Omental fat pad (tissue), 4 donors: ENCODE measurements around the gene SEMA3E. TPM values are rescaled to one million over a fixed set of nuclear protein-coding genes. Genes with fewer than 3 reads are reported as not detected.
"Not testable (repeated sequence)": the region's sequence is repeated elsewhere in the genome, so short reads cannot be mapped to it uniquely, and the experiment has no call there.

ENCODE experiments used
- ATAC-seq: fragments of 150-250 bp; one replicate; pipeline ENCODE4 v1.9.1; 2016; ENCODE audit warnings: mild to moderate bottlenecking, moderate library complexity; ENCODE audit not compliant: low FRiP score
- DNase-seq: peaks from one replicate; pipeline ENCODE4 v3.0.0-alpha.2; 2019; ENCODE audit warnings: low spot score
- total RNA-seq, 4 donors: library from RNA; depleted of rRNA; stranded (reverse); fragments of >200 nt; gene quantifications; one replicate each; pipeline ENCODE4 v1.1.0, GENCODE V29; 2016
- TF ChIP-seq, protein P1 (sequence below), 3 donors: fragments of 450-650 bp; IDR thresholded peaks; one replicate each; pipeline ENCODE4 v1.5.1; 2016 to 2017; ENCODE audit warnings: antibody characterized with exemption in 3 of 3, mild to moderate bottlenecking in 3 of 3, moderate library complexity in 2 of 3

The SEMA3E gene
- total RNA-seq, 4 donors from 2014 or later, result 1.2 to 6.3 (median 1.4) TPM

DNA sequence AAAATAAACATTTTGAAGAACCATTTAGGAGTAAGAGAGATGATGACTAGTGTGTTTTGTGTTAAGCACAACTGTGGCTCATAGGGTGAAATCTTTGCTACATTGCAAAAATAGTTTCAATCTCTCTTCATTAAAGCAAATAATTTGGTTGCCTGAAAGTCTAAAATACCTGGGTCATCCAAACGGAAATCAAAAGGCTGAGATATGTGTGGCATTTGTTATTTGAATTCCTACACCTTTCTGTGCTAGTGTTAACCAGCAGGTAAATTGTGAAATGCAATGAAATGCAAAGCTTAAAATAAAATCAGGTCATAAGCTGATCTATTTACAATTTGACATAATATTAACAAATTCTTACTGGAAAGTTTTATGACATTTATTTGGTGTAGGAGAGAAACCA, 40.9 kb upstream of the SEMA3E start:
- TF ChIP-seq, protein P1, sequence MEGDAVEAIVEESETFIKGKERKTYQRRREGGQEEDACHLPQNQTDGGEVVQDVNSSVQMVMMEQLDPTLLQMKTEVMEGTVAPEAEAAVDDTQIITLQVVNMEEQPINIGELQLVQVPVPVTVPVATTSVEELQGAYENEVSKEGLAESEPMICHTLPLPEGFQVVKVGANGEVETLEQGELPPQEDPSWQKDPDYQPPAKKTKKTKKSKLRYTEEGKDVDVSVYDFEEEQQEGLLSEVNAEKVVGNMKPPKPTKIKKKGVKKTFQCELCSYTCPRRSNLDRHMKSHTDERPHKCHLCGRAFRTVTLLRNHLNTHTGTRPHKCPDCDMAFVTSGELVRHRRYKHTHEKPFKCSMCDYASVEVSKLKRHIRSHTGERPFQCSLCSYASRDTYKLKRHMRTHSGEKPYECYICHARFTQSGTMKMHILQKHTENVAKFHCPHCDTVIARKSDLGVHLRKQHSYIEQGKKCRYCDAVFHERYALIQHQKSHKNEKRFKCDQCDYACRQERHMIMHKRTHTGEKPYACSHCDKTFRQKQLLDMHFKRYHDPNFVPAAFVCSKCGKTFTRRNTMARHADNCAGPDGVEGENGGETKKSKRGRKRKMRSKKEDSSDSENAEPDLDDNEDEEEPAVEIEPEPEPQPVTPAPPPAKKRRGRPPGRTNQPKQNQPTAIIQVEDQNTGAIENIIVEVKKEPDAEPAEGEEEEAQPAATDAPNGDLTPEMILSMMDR (IDR thresholded peaks at IDR 0.05), result no peak
- ATAC-seq, result no peak
- DNase-seq, result no peak

DNA sequence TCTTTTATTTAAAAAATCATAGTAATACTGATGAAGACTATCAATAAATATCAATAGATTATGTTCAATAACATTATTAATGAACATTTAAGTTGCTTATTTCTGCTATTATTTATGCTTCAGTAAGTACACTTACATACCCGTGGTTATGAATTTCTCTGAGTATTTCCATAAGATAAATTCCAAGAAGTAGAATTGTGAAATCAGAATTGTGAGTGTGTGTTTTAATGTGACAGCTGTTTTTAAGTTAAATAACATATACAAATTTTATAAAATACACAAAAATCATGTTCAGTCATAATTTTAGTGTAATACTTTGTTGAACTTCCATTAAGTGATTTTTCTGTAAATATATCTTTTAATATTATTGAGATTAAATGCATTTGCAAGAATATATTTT, 37.5 kb upstream of the SEMA3E start:
- TF ChIP-seq, protein P1 (IDR thresholded peaks at IDR 0.05), result no peak
- DNase-seq (no peak), ATAC-seq (no peak)

DNA sequence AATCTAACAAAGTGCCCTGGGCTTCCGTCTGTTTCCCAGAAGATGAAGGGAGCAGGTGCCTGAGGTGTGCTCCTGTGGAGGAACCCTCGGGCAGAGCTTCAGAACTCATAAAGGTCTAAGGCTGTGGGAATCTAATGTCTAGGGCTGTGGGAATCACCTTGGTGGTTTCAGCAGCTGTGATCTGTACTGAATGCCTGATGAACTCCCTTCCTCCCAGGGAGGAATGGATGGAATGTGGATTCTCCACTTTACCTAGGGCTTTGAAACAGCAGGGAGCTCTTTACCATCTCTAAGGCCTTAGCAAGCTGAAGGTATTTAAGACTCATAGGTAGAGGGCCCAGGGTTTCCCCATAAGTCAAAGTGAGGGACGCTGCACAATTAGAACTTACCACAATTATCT, 36.0 kb upstream of the SEMA3E start:
- DNase-seq, result no peak
- no peak for ATAC-seq
- TF ChIP-seq, protein P1 (IDR thresholded peaks at IDR 0.05), result no peak

DNA sequence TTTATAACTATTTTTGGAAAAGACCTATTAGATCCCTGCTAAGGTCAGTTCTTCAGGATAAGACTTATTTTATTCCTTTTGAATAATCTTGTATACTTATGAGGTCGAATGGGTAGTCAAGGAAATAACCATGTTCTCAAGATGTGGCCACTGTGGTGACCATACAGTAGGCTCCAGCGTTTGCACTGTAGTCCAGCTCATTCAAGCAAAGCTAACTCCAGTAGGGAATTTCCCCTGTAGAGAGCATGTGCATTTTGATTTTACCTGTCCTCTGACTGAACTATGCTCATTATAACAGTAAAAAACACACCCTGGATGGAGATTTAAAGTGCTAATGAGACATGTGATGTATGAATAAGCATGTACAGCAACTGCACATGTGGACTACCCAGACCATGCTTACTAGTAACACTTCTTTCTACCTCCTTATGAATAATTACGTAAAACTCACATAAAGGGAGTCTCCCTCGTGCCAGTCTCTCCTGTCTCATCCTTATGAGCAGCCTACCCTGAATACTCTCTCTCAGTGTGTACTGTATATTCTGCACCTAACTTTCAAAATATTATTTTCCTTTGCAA, 32.4 kb upstream of the SEMA3E start:
- TF ChIP-seq, protein P1 (IDR thresholded peaks at IDR 0.05), result no peak
- DNase-seq, result no peak
- no peak for ATAC-seq

DNA sequence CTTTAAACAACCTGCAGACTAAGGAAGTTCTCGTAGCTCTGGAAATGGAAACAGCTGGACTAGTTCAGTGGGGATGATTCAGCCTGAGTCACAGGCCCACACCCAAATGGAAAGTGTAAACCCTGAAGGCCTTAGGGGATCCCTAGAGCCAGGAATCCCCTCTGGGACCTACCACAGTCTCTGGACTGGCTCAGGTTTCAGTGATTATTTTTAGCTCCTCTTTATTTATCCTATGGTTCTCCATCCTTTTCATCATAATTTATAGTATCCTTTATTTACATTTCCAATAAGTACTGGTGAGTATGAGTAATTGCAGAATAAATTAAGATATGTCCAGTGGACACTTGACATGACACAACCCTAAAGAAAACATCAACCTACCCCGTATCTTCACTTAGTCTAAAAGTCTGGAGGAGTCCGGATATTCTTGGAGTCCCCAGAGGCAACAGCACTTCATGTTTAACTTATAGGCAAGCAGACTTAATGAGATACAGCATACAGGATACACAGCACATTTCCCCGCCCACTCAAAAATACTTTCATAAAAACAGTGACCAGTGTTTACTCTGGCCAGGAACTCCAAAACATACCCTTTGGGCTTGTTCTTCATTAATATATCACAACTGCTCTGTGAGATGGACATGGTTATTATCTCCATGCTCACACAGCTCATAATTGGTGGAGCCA, 28.4 kb upstream of the SEMA3E start:
- TF ChIP-seq, protein P1 (IDR thresholded peaks at IDR 0.05), result no peak
- no peak for DNase-seq

DNA sequence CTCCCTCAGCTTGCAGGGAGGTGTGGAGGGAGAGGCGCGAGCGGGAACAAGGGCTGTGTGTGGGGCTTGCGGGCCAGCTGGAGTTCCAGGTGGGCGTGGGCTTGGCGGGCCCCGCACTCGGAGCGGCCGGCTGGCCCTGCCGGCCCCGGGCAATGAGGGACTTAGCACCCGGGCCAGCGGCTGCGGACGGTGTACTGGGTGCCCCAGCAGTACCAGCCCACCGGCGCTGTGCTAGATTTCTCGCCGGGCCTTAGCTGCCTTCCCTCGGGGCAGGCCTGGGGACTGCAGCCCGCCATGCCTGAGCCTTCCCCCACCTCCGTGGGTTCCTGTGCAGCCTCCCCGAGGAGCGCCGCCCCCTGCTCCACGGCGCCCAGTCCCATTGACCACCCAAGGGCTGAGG, 24.4 kb upstream of the SEMA3E start:
- DNase-seq, ATAC-seq: not testable (repeated sequence)

More for the DNA sequence above, 28.4 kb upstream of the SEMA3E start:
- ATAC-seq, result peak; percentile 68

DNA sequence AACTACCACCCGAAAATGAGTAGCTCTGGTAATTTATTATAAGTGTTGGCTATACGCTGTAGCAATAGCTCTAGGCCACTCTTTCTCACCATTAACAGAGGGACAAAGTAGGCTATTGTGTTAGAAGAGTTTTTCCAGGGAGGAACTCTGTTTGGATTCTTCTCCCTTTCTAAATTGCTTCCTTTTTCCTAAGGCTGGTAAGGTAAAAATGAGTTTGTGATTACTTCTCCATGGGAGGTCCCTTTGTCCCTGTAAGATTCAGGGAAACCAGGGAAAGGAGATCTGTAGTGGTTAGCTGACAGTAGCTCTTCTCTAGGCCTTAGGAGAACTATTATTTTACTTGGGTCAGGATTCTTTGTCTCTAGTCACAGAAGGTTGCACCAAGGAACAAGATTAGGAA, 23.2 kb upstream of the SEMA3E start:
- DNase-seq, result no peak
- TF ChIP-seq, protein P1 (IDR thresholded peaks at IDR 0.05), result no peak
- no peak for ATAC-seq
